ENCODE data around the gene SEMA4A. TPM values are rescaled to one million over a fixed set of nuclear protein-coding genes. Genes with fewer than 3 reads are reported as not detected.
"Not testable (repeated sequence)": the region's sequence is repeated elsewhere in the genome, so short reads cannot be mapped to it uniquely, and the experiment has no call there.

SEMA4A gene
- total RNA-seq, 1 donor from 2014 or later = 0.69 TPM

DNA sequence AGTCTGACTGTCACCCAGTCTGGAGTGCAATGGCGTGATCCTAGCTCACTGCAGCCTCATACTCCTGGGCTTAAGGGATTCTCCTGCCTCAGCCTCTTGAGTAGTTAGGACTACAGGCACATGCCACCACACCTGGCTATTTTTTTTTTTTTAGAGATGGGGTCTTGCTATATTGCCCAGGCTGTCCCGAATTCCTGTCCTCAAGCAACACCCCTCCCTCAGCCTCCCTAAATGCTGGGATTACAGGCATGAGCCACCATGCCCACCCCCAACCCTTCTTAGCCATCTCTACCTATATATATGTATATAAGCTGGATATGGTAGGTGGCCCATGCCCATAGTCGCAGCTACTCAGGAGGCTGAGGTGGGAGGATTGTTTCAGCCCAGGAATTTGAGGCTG, 27.1 kb downstream of the SEMA4A start:
- no peak for DNase-seq
- intact Hi-C loops (cut with micrococcal nuclease) = no loop called here
- no peak for ATAC-seq

DNA sequence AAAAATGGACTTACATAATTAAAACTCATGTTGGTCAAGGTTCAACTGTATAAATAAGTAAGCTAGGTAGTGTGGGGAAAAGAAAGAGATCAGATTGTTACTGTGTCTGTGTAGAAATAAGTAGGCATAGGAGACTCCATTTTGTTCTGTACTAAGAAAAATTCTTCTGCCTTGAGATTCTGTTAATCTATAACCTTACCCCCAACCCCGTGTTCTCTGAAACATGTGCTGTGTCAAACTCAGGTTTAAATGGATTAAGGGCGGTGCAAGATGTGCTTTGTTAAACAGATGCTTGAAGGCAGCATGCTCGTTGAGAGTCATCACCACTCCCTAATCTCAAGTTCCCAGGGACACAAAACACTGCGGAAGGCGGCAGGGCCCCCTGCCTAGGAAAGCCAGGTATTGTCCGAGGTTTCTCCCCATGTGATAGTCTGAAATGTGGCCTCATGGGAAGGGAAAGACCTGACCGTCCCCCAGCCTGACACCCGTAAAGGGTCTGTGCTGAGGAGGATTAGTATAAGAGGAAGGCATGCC, 28.1 kb downstream of the SEMA4A start:
- intact Hi-C loops (cut with micrococcal nuclease); DNase-seq; ATAC-seq: not testable (repeated sequence)

DNA sequence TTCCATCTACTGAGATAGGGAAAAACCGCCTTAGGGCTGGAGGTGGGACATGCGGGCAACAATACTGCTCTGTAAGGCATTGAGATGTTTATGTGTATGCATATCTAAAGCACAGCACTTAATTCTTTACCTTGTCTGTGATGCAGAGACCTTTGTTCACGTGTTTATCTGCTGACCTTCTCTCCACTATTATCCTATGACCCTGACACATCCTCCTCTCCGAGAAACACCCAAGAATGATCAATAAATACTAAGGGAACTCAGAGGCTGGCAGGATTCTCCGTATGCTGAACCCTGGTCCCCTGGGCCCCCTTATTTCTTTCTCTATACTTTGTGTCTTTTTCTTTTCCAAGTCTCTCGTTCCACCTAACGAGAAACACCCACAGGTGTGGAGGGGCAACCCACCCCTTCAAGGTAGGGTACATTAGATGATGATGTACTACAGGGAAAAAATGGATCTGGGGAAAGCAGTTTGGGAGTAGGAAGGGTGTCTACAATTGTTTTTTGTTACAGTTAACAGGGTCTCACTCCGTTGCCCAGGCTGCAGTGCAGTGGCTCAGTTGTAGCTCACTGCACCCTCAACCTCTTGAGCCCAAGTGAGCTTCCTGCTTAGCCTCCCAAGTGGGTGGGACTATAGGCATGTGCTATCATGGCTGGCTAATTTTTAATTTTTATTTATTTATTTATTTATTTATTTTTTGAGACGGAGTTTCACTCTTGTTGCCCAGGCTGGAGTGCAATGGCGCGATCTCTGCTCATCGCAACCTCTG, 28.8 kb downstream of the SEMA4A start:
- DNase-seq; ATAC-seq; intact Hi-C loops (cut with micrococcal nuclease): not testable (repeated sequence)

DNA sequence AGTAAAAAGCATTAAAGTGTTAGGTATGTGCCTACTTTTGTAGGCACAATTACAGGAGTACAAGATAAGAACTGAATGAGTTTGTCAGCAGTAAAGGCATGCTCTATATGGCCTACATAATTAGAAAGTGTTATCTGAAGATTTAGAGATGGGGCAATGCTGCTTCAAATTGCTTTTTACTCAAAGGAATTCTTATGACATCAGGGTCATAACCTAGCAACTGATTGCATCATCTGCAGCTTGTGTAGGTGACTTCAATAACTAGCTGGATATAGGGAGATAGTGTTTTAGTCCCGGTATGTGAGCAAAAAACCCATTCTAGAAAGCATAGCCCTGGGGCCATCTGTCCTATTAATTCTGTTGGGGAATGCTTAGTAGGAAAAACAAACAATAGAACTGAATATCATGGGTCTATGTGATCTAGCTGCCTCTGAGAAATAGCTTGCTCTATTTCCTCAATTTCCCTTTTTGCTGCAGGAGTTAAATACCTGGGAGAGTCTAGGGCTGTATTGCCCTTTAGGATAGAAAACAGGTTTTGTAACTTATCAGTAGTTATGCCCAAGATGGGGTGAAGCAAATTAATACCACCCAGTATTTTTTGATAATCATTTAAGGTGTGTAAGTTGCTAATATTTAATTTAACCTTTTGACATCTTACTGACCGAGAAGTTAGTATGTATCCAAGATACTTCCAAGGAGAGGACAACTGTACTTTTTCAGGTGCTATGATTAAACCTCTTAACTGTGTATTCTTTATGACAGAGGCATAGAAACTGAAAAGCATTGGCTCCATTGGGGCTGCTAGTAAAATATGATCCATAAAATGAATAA, 33.2 kb downstream of the SEMA4A start:
- ATAC-seq; intact Hi-C loops (cut with micrococcal nuclease): not testable (repeated sequence)

GRCh38 chr1:156190265-156190664, 36.9 kb downstream of the SEMA4A start:
- ATAC-seq; intact Hi-C loops (cut with micrococcal nuclease); DNase-seq: not testable (repeated sequence)

More for the DNA sequence above, 33.2 kb downstream of the SEMA4A start:
- not testable (repeated sequence) for DNase-seq

- ATAC-seq = no peak
- intact Hi-C loops (cut with micrococcal nuclease) = no loop called here
- DNase-seq = no peak
Measured at GRCh38 chr1:156191292-156191964, 38.0 kb downstream of the SEMA4A start.

DNA sequence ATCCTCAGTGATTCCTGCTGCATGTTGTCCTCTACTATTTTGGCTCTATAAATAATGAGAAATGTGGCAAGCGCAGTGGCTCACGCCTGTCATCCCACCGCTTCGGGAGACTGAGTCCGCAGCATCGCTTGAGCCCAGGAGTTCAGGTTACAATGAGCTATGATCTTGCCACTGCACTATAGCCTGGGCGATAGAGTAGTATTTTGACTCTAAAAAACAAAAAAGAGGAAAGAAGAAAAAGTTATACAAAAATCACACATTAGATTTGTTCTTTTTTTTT, 39.8 kb downstream of the SEMA4A start:
- DNase-seq (no peak), ATAC-seq (no peak)
- intact Hi-C loops (cut with micrococcal nuclease) = no loop called here

DNA sequence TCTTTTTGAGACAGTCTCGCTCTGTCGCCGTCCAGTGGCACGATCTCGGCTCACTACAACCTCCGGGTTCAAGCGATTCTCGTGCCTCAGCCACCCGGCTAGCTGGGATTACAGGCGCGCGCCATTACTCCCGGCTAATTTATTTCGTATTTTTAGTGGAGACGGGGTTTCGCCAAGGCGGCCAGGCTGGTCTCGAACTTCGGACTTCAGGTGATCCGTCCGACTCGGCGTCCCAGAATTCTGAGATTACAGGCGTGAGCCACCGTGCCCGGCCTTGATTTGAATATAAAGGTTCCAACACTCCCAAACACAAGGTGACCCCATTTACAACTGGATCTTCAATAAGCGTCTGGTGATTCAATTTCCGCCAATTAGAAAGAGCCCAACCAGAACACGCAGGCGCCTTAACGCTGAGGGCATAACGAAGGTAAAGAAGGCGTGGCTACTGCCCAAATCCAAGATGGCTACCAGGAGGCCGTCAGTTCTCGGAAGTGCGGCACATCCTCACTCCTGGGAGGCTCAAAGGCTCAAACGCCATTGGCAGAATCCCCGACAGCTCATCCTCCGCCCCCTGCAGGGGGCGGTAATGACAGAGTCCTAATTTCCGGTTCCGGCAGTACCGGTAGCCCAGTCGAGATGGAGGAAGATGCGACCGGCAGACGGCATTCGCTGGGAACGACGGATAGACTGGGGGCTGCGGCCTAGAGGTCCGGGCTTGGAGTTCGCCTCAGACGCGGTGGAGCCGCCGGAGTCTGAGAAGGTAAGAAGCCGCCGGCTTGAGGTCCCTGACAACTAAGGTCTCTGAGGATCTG, 40.3 kb downstream of the SEMA4A start, which contains the start of gene SLC25A44:
TSS of gene SLC25A44 (plus strand) at position 617 of the 812 bp plus-strand sequence. CDS start 5,744 bp downstream, outside the sequence.
- peak; percentile 94 for DNase-seq
- intact Hi-C loops (cut with micrococcal nuclease) = no loop called here
- ATAC-seq = peak; percentile 99

DNA sequence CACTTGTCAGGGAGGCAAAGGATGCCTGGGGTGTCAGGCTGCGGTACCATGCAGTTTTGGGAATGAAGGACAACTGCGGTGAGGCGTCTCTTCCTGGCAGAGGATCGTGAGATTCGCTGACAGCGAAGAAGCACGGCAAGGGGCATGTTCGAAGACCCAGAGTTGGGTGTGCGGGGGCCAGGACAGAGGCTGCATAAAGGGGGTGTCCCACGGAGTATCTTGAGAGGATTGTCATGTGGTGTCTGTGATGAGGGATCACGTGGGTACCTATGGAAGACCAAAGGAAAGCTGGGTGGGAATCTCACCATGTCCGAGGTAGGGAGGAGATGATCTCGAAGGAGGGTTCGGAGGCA, 40.9 kb downstream of the SEMA4A start:
- intact Hi-C loops (cut with micrococcal nuclease) = no loop called here
- peak; percentile 3 for ATAC-seq
- no peak for DNase-seq

GRCh38 chr1:156195853-156196252, 42.5 kb downstream of the SEMA4A start:
- no peak for ATAC-seq
- intact Hi-C loops (cut with micrococcal nuclease) = no loop called here
- no peak for DNase-seq

DNA sequence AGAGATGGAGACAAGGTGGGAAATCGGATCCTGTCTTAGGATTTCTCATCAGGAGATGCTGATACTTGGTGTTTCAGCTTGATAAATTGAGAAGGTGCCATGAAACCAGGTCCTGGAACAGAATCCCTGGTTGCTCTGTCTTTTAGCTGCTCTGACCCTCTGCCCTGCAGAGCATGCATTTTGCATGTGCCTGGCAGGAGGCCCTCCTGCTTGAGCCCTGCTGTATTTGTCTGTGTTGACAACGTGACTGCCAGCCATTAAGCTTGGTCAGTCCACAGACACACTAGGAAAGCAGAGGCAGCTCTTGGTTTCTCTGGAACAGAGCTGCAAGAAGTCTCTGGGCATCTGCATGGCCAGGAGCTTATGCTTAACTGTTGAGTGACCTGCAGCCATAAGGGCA, 43.1 kb downstream of the SEMA4A start:
- DNase-seq (no peak), ATAC-seq (no peak)
- intact Hi-C loops (cut with micrococcal nuclease) = no loop called here

GRCh38 chr1:156198831-156199349, 45.5 kb downstream of the SEMA4A start:
- intact Hi-C loops (cut with micrococcal nuclease) = no loop called here
- ATAC-seq = no peak

GRCh38 chr1:156200044-156200443, 46.7 kb downstream of the SEMA4A start:
- intact Hi-C loops (cut with micrococcal nuclease) = no loop called here

More at GRCh38 chr1:156198831-156199349, 45.5 kb downstream of the SEMA4A start:
- DNase-seq = no peak

DNA sequence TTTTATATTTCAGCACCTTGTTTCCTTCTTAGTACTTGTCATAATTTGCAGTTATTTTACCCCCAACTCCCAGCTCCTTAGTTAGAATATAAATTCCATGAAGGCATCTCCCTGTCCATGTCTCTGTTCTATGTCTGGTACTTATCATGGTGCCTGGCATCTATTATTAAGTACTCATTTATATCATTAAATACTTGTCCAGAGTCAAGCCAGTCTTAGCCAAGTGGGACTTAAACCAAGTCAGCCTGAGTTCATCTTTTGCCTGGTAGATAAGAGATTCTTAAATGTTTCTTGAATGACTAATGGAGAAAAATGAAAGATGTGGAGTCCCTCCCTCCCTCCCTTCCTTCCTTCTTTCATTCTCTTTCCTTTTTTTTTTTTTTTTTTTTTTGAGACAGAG, 49.9 kb downstream of the SEMA4A start:
- ATAC-seq (peak; percentile 79), DNase-seq (no peak)
- intact Hi-C loops (cut with micrococcal nuclease) = no loop called here

More at GRCh38 chr1:156200044-156200443, 46.7 kb downstream of the SEMA4A start:
- ATAC-seq (no peak), DNase-seq (no peak)

GRCh38 chr1:156204686-156205085, 51.3 kb downstream of the SEMA4A start:
- DNase-seq (no peak), ATAC-seq (no peak)
- intact Hi-C loops (cut with micrococcal nuclease) = no loop called here

- no peak for ATAC-seq
- DNase-seq = peak; percentile 1
- intact Hi-C loops (cut with micrococcal nuclease) = no loop called here
Measured at GRCh38 chr1:156211243-156211642, 57.9 kb downstream of the SEMA4A start.

DNA sequence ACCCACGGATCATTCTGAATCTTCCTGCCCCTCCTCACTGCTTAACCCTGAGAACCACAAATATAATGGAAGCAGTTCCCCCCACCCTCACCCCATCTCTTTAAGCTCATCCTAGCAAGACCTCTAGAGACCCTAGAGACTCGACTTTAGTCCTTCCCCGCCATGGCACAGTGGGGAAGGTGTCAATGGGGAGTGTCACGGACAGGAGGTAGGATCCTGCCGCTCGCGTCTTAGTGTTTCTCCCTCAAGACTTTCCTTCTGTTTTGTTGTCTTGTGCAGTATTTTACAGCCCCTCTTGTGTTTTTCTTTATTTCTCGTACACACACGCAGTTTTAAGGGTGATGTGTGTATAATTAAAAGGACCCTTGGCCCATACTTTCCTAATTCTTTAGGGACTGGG, 58.7 kb downstream of the SEMA4A start:
- peak; percentile 11 for DNase-seq
- ATAC-seq = no peak
- intact Hi-C loops (cut with micrococcal nuclease) = no loop called here

GRCh38 chr1:156212833-156213643, 59.7 kb downstream of the SEMA4A start, which contains the start of gene PMF1:
Gene PMF1 (plus strand): TSS chr1:156213007. CDS start chr1:156213016, 9 bp downstream.
- DNase-seq (peak; percentile 98), ATAC-seq (peak; percentile 98)
- intact Hi-C loops (cut with micrococcal nuclease) = no loop called here
